Measurements from ENCODE around the gene CACNA1I. TPM values are rescaled to one million over a fixed set of nuclear protein-coding genes. Genes with fewer than 3 reads are reported as not detected.

The CACNA1I gene
- total and polyA plus RNA-seq, 2 donors from 2014 or later, result 0.63 TPM; not detected in 1

GRCh38 chr22:39677967-39678366, 107.4 kb downstream of the CACNA1I start:
- Histone ChIP-seq H3K27me3 (ENCODE audit: control insufficient read depth, insufficient read depth, low read length) (peaks cover 2% of the 10 kb centered on the region), H3K4me1 (ENCODE audit: control insufficient read depth in 2 of 3, insufficient read depth in 2 of 3, low read depth in 1 of 3, low read length in 3 of 3) (no peaks in the 10 kb centered on the region), H3K36me3 (ENCODE audit: control insufficient read depth in 2 of 3, insufficient read depth in 3 of 3, low read length in 3 of 3) (no peaks in the 10 kb centered on the region), H3K4me3 (ENCODE audit: low read length in 3 of 3) (no peak overlapping the region), H3K9me3 (ENCODE audit: control insufficient read depth in 2 of 3, insufficient read depth in 1 of 3, low read length in 3 of 3) (peaks cover 0 to 3% (median 0%) of the 10 kb centered on the region in 3 donors), H3K27ac (ENCODE audit: low read depth in 2 of 2, low read length in 2 of 2) (no peak overlapping the region), H3K9ac (ENCODE audit: low read length in 3 of 3) (no peak overlapping the region)
- DNase-seq (no peak), FAIRE-seq (no peak)
- intact Hi-C loops (cut with DNase I), result no loop called here
- TF ChIP-seq, protein P1, sequence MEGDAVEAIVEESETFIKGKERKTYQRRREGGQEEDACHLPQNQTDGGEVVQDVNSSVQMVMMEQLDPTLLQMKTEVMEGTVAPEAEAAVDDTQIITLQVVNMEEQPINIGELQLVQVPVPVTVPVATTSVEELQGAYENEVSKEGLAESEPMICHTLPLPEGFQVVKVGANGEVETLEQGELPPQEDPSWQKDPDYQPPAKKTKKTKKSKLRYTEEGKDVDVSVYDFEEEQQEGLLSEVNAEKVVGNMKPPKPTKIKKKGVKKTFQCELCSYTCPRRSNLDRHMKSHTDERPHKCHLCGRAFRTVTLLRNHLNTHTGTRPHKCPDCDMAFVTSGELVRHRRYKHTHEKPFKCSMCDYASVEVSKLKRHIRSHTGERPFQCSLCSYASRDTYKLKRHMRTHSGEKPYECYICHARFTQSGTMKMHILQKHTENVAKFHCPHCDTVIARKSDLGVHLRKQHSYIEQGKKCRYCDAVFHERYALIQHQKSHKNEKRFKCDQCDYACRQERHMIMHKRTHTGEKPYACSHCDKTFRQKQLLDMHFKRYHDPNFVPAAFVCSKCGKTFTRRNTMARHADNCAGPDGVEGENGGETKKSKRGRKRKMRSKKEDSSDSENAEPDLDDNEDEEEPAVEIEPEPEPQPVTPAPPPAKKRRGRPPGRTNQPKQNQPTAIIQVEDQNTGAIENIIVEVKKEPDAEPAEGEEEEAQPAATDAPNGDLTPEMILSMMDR (IDR thresholded peaks at IDR 0.05; ENCODE audit: borderline replicate concordance, extremely low read depth, insufficient read depth), result no peak

- DNase-seq, result no peak
- peaks cover 2% of the 10 kb centered on the region for H3K27me3 ChIP-seq (ENCODE audit: control insufficient read depth, insufficient read depth, low read length)
- no peaks in the 10 kb centered on the region for H3K36me3 ChIP-seq (ENCODE audit: control insufficient read depth in 2 of 3, insufficient read depth in 3 of 3, low read length in 3 of 3)
- H3K9me3 ChIP-seq (ENCODE audit: control insufficient read depth in 2 of 3, insufficient read depth in 1 of 3, low read length in 3 of 3), result no peaks in the 10 kb centered on the region
- no peak overlapping the region for H3K27ac ChIP-seq (ENCODE audit: low read depth in 2 of 2, low read length in 2 of 2)
- H3K4me3 ChIP-seq (ENCODE audit: low read length in 3 of 3), result no peak overlapping the region
- no peak for FAIRE-seq
- H3K4me1 ChIP-seq (ENCODE audit: control insufficient read depth in 2 of 3, insufficient read depth in 2 of 3, low read depth in 1 of 3, low read length in 3 of 3), result no peaks in the 10 kb centered on the region
- TF ChIP-seq, protein P1 (IDR thresholded peaks at IDR 0.05; ENCODE audit: borderline replicate concordance, extremely low read depth, insufficient read depth), result no peak
- intact Hi-C loops (cut with DNase I), result no loop called here
- no peak overlapping the region for H3K9ac ChIP-seq (ENCODE audit: low read length in 3 of 3)
Observed at GRCh38 chr22:39678862-39679490, 108.4 kb downstream of the CACNA1I start.

- FAIRE-seq (no peak), DNase-seq (no peak)
- H3K27ac ChIP-seq (ENCODE audit: low read depth in 2 of 2, low read length in 2 of 2), result no peak overlapping the region
- no peak overlapping the region for H3K9ac ChIP-seq (ENCODE audit: low read length in 3 of 3)
- no peaks in the 10 kb centered on the region for H3K9me3 ChIP-seq (ENCODE audit: control insufficient read depth in 2 of 3, insufficient read depth in 1 of 3, low read length in 3 of 3)
- peaks cover 2% of the 10 kb centered on the region for H3K27me3 ChIP-seq (ENCODE audit: control insufficient read depth, insufficient read depth, low read length)
- no peak overlapping the region for H3K4me3 ChIP-seq (ENCODE audit: low read length in 3 of 3)
- no peaks in the 10 kb centered on the region for H3K36me3 ChIP-seq (ENCODE audit: control insufficient read depth in 2 of 3, insufficient read depth in 3 of 3, low read length in 3 of 3)
- H3K4me1 ChIP-seq (ENCODE audit: control insufficient read depth in 2 of 3, insufficient read depth in 2 of 3, low read depth in 1 of 3, low read length in 3 of 3), result no peaks in the 10 kb centered on the region
- intact Hi-C loops (cut with DNase I), result no loop called here
- TF ChIP-seq, protein P1 (IDR thresholded peaks at IDR 0.05; ENCODE audit: borderline replicate concordance, extremely low read depth, insufficient read depth), result no peak
Observed at GRCh38 chr22:39679652-39680051, 109.1 kb downstream of the CACNA1I start.

- H3K9ac ChIP-seq (ENCODE audit: low read length in 3 of 3), result no peak overlapping the region
Observed at GRCh38 chr22:39680486-39680885, 109.9 kb downstream of the CACNA1I start.

More at GRCh38 chr22:39680486-39680885, 109.9 kb downstream of the CACNA1I start:
- intact Hi-C loops (cut with DNase I), result no loop called here
- DNase-seq, result no peak
- Histone ChIP-seq H3K36me3 (ENCODE audit: control insufficient read depth in 2 of 3, insufficient read depth in 3 of 3, low read length in 3 of 3) (no peaks in the 10 kb centered on the region), H3K4me1 (ENCODE audit: control insufficient read depth in 2 of 3, insufficient read depth in 2 of 3, low read depth in 1 of 3, low read length in 3 of 3) (no peaks in the 10 kb centered on the region), H3K9me3 (ENCODE audit: control insufficient read depth in 2 of 3, insufficient read depth in 1 of 3, low read length in 3 of 3) (no peaks in the 10 kb centered on the region), H3K27ac (ENCODE audit: low read depth in 2 of 2, low read length in 2 of 2) (no peak overlapping the region), H3K4me3 (ENCODE audit: low read length in 3 of 3) (no peak overlapping the region), H3K27me3 (ENCODE audit: control insufficient read depth, insufficient read depth, low read length) (peaks cover under 1% of the 10 kb centered on the region)
- FAIRE-seq, result no peak
- TF ChIP-seq, protein P1 (IDR thresholded peaks at IDR 0.05; ENCODE audit: borderline replicate concordance, extremely low read depth, insufficient read depth), result no peak
